Cardiac muscle cell (in vitro differentiated cells and primary cell): ENCODE data around the gene NDFIP2. TPM values are rescaled to one million over a fixed set of nuclear protein-coding genes. Genes with fewer than 3 reads are reported as not detected.

Experiments
- DNase-seq, 2 donors: peaks; one replicate each; pipeline versions ENCODE4 v3.0.0 to v3.0.0-alpha.2; 2010 to 2017; ENCODE audit warnings: low read depth in 1 of 2, low spot score in 1 of 2
- H3K27ac ChIP-seq: fragments of 200-600 bp; sonication (generic); 2 replicates; pipeline ENCODE4 v1.5.1; 2016
- H3K27me3 ChIP-seq: fragments of 200-600 bp; sonication (generic); 2 replicates; pipeline ENCODE4 v1.6.0; 2016; ENCODE audit warnings: control low read depth
- H3K36me3 ChIP-seq: fragments of 200-600 bp; sonication (generic); 2 replicates; pipeline ENCODE4 v1.5.1; 2016; ENCODE audit warnings: control low read depth
- H3K4me1 ChIP-seq: fragments of 200-600 bp; sonication (generic); 2 replicates; pipeline ENCODE4 v1.8.1; 2017; ENCODE audit warnings: low read depth, mild to moderate bottlenecking, mixed run types
- H3K4me3 ChIP-seq: fragments of 200-600 bp; sonication (generic); 2 replicates; pipeline ENCODE4 v1.5.1; 2016; ENCODE audit warnings: mild to moderate bottlenecking
- H3K9me3 ChIP-seq: fragments of 200-600 bp; sonication (generic); 2 replicates; pipeline ENCODE4 v1.5.1; 2017; ENCODE audit warnings: low read depth, mild to moderate bottlenecking, control low read depth
- CTCF ChIP-seq: IDR thresholded peaks from 2 replicates; pipeline ENCODE4 v1.5.1; 2012; ENCODE audit warnings: low read depth, mild to moderate bottlenecking, low read length
- polyA plus RNA-seq: library from polyadenylated mRNA; unstranded; fragments of >200 nt; fragmentation: Nextera tagmentation; extraction: Ambion mirVana; gene quantifications from 2 replicates; pipeline ENCODE4 v1.2.1, GENCODE V29; 2016
- total RNA-seq: library from RNA; depleted of rRNA; stranded (reverse); fragments of >200 nt; gene quantifications from 2 replicates; pipeline ENCODE4 v1.2.3, GENCODE V29; 2016

The NDFIP2 gene
- total and polyA plus RNA-seq, 2 experiments from 2014 or later: 26.8 to 37.3 TPM

GRCh38 chr13:79582896-79583295 lies 101.9 kb downstream of the NDFIP2 start:
- H3K27me3 ChIP-seq: no peaks in the 10 kb centered on the region
- H3K9me3 ChIP-seq: no peaks in the 10 kb centered on the region
- DNase-seq: no peak
- no peak overlapping the region for H3K4me3 ChIP-seq
- no peaks in the 10 kb centered on the region for H3K36me3 ChIP-seq
- no peak for TF ChIP-seq CTCF
- no peak overlapping the region for H3K27ac ChIP-seq
- H3K4me1 ChIP-seq: no peaks in the 10 kb centered on the region

GRCh38 chr13:79585033-79585432 lies 104.1 kb downstream of the NDFIP2 start:
- no peaks in the 10 kb centered on the region for H3K36me3 ChIP-seq
- H3K9me3 ChIP-seq: no peaks in the 10 kb centered on the region
- TF ChIP-seq CTCF: no peak
- H3K4me3 ChIP-seq: no peak overlapping the region
- DNase-seq: no peak
- no peaks in the 10 kb centered on the region for H3K27me3 ChIP-seq
- H3K27ac ChIP-seq: no peak overlapping the region
- H3K4me1 ChIP-seq: no peaks in the 10 kb centered on the region

GRCh38 chr13:79589603-79590393 lies 108.8 kb downstream of the NDFIP2 start:
- H3K27me3 ChIP-seq: no peaks in the 10 kb centered on the region
- H3K4me3 ChIP-seq: no peak overlapping the region
- no peak overlapping the region for H3K27ac ChIP-seq
- no peaks in the 10 kb centered on the region for H3K9me3 ChIP-seq
- no peaks in the 10 kb centered on the region for H3K36me3 ChIP-seq
- no peaks in the 10 kb centered on the region for H3K4me1 ChIP-seq
- no peak for TF ChIP-seq CTCF
- peak in 1 of 2 donors; percentile 49 for DNase-seq

GRCh38 chr13:79590394-79590676 lies 109.4 kb downstream of the NDFIP2 start:
- TF ChIP-seq CTCF: no peak
- no peaks in the 10 kb centered on the region for H3K4me1 ChIP-seq
- no peak overlapping the region for H3K4me3 ChIP-seq
- no peaks in the 10 kb centered on the region for H3K9me3 ChIP-seq
- H3K27me3 ChIP-seq: no peaks in the 10 kb centered on the region
- H3K36me3 ChIP-seq: no peaks in the 10 kb centered on the region
- no peak overlapping the region for H3K27ac ChIP-seq
- DNase-seq: no peak

- H3K4me3 ChIP-seq: no peak overlapping the region
- no peaks in the 10 kb centered on the region for H3K27me3 ChIP-seq
- no peaks in the 10 kb centered on the region for H3K36me3 ChIP-seq
- no peak overlapping the region for H3K27ac ChIP-seq
- no peaks in the 10 kb centered on the region for H3K4me1 ChIP-seq
- TF ChIP-seq CTCF: no peak
- no peak for DNase-seq
- no peaks in the 10 kb centered on the region for H3K9me3 ChIP-seq
Observed at GRCh38 chr13:79591493-79591892, 110.5 kb downstream of the NDFIP2 start.
